Stimulated activated CD4-positive, alpha-beta T cell treated with anti-CD3 and anti-CD28 coated beads, Interleukin-1b, Interleukin-23, amount 100 ng/mL, for 1 hour (primary cell): Measurements from ENCODE around the gene OR5K1.

Experiments
- DNase-seq, 2 donors: peaks; one replicate each; pipeline ENCODE4 v3.0.0-alpha.2; 2020; ENCODE audit warnings: low read depth in 2 of 2

The OR5K1 gene

GRCh38 chr3:98462901-98463300, at the start of gene OR5K1:
OR5K1 (plus strand) TSS chr3:98463201; CDS start chr3:98469577, 6,376 bp downstream.
- DNase-seq: no peak

GRCh38 chr3:98432575-98432974, 30.4 kb upstream of the OR5K1 start:
- DNase-seq: no peak

GRCh38 chr3:98433764-98434163, 29.2 kb upstream of the OR5K1 start:
- no peak for DNase-seq

DNA sequence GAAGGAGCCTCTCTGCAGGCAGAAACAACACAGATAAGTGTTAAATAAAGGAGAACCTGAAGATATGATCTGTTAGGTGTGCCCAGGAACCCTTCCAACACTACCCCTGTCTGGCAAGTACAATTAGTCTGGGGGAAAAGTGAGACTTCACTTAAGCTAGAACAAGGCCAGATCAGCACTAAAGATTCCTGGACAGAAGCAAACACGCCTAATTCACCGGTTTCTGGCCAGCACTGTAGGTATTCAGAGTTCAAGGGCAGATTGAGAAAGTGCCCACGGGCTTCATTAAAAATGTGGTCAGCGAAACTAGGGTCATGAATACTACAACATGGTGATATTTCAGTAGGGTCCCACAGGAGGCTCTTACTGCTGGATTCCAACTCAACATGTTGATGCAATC, 28.6 kb upstream of the OR5K1 start:
- DNase-seq: no peak

GRCh38 chr3:98440283-98440682, 22.7 kb upstream of the OR5K1 start:
- DNase-seq: no peak

DNA sequence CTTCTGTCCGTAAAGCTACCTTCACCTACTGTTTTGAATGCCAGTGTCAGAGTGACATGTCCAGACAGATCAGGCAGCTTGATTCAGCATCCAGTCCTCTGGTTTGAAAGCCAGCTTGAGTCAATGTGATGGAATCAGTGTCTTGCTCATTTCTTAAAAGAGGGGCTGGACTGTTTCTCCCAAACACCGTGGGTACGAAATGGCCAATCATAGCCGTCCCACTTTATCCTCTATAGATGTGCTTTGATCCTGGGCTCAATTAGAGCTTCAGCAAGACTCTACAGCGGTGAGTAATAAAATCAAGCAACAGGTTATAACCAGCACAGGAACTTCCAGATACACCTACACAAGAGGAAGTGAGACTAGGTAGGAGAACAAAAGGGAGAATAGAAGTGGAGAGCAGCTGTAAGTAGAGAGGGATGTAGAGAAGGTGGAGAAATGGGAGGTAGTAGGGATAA, 17.0 kb upstream of the OR5K1 start:
- no peak for DNase-seq

DNA sequence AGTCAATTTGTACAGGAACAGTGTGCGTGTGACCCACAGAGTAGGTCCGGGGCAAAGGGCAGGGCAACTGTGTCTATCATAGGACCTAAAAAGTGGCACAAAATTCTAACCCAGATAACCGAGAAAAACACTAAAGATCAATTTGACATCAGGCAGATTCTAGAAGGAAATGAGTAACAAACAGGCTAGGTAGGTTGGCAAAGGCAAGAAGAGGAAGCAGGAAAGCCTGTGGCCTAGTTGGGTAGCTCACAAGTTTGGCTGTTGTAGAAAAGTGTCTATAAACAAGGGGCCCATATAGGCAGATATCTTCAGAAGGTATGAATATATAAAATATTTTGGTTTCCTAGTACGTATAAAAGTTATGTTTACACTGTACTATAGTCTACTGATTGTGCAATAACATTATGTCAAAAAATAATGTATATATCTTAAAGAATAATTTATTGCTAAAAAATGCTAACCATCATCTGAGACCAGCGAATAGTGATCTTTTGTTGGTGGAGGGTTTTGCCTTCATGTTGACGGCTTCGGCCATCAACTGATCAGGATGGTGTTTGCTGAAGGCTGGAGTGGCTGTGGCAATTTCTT, 13.3 kb upstream of the OR5K1 start:
- no peak for DNase-seq

DNA sequence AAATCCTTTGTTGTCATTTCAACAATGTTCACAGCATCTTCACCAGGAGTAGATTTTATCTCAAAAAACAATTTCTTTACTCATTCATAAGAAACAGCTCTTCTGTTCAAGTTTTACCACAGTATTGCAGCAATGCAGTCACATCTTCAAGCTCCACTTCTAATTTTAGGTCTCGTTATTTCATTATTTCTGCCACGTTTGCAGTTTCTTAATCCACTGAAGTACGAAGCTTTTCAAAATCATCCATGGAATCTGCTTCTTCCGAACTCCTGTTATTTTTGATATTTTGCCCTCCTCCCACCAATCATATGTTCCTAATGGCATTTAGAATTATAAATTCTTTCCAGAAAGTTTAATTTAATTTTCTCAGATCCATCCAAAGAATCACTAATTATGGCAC, 12.6 kb upstream of the OR5K1 start:
- DNase-seq: no peak

- no peak for DNase-seq
These were observed 9.2 kb upstream of the OR5K1 start for GRCh38 chr3:98453827-98454226.

GRCh38 chr3:98454929-98455328, 8.1 kb upstream of the OR5K1 start:
- DNase-seq: no peak

DNA sequence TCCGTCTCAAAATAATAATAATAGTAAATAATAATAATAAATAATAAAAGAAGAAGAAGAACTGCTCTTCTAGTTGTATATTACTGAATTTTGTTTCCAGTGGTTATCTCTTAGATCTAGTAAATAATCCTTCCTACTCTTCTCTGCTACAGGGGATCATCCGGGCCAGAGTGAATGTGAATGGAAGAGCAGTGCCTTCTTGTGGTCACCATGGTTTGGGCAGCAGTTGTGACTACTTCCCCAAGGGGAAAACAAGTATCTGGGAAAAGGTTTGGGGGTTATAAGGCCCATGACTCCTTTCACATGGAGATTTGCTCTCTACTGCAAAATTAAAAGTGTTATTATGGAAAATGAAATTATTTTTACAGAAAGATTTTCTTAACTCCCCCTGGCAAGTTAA, 5.5 kb upstream of the OR5K1 start:
- no peak for DNase-seq

DNA sequence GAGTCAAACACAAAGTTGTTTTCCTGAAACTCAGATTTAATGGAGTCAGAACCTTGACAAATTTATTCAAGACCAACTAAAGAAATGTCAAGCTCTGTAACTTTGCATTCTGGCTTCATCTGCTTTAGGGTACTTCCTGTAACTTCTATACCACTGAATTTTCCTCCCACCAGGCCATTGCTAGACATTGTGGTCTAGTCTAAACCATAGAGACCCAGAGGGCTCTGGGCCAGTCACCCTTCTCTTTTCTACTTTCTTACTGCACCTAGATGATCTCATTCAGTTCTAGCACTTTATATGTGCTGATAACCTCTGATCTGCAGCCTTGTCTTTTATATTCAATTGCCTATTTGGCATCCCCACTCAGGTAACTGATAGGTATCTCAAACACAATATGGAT, 2.8 kb upstream of the OR5K1 start:
- DNase-seq: no peak

GRCh38 chr3:98482717-98483482, 19.9 kb downstream of the OR5K1 start:
- no peak for DNase-seq

GRCh38 chr3:98483626-98484025, 20.6 kb downstream of the OR5K1 start:
- DNase-seq: no peak

- DNase-seq: no peak
These were observed 34.4 kb downstream of the OR5K1 start, which contains the start of gene OR5K2 for GRCh38 chr3:98497381-98497780. OR5K2 (plus strand) TSS chr3:98497681; CDS start chr3:98497681, 0 bp downstream.

- no peak for DNase-seq
These were observed 37.0 kb downstream of the OR5K1 start for GRCh38 chr3:98500019-98500418.

DNA sequence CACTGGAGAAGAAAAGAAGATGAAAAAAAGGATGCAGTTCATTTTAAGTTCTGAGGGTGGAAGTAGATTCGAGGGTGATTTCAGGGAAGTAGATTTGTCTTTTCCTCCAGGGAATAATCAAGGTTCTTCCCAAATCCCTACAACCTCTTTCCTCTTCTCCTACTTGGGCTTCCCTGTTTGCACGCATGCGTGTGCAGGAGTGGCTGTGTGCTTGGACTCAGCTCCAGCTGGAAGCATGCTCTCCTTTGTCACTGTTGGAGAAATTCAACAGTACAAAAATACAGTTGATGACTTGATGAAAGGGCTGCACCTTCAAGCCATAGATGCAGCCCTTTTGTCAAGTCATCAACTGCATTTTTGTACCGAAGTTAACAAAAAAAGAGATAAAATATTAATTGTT, 38.3 kb downstream of the OR5K1 start:
- no peak for DNase-seq

DNA sequence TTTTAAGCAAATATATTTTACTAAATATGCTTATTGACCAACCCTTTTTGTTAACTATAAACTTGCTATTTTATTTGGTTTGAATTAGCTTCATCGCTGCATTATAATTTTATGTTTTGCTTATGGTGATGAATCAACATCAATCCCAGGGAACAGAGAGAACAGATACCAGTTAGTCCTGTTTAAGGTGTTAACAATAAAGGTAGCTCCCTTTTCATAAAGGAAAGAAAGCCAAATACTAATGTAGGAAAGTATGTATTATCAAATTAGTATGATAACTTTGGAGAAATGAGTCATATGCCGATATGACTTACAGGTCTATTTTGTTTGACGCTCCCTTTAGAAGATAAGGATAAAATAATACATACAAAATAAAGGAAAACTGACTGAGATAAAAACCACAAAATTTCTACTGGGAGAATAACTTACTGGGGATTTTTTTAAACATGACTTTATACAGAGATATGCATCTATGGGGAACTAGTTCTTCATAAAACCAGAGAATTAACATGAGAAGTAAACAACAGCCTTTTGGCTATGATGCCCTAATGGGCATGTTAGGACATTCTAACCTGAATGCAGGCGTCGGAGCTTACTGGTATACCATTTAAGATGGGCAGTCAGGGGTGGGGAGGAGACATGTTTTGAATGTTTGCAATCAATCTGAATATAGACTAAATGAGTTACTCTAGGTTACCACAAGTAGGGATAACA, 39.0 kb downstream of the OR5K1 start:
- no peak for DNase-seq

- DNase-seq: no peak
These were observed 41.5 kb downstream of the OR5K1 start for GRCh38 chr3:98504539-98504938.

- DNase-seq: no peak
These were observed 45.6 kb downstream of the OR5K1 start for GRCh38 chr3:98508582-98508981.

- no peak for DNase-seq
These were observed 49.6 kb downstream of the OR5K1 start for GRCh38 chr3:98512576-98512975.

DNA sequence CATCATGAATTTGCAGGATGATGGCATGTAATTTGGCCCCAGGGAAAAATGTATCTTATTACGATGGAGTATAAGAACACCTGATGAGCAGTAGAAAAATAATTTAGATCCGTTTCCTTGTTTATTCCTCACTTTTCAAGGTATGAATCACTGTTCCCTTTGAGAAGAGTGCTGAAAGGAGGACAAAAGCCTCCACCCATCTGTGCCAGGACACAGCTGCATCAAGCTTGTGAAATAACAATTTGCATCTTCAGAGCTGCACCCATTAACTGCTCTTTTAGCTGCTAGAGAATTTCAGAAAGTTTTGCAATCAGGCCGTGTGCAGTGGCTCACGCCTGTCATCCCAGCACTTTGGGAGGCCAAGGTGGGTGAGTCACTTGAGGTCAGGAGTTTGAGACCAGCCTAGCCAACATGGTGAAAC, 50.1 kb downstream of the OR5K1 start:
- no peak for DNase-seq

GRCh38 chr3:98513736-98514135, 50.7 kb downstream of the OR5K1 start:
- no peak for DNase-seq
